Stimulated activated CD8-positive, alpha-beta memory T cell treated with anti-CD3 and anti-CD28 coated beads, Interleukin-15, amount 100 ng/mL, for 24 hours (primary cell): ENCODE data around the gene EPHB4.
"Not testable (repeated sequence)": the region's sequence is repeated elsewhere in the genome, so short reads cannot be mapped to it uniquely, and the experiment has no call there.

Experiments used
- DNase-seq: peaks from one replicate; pipeline ENCODE4 v3.0.0-alpha.2; 2020; ENCODE audit warnings: low read depth

EPHB4 gene

GRCh38 chr7:100822236-100823139 is 4.8 kb downstream of the EPHB4 start:
- DNase-seq: no peak

- DNase-seq: no peak
Observed at GRCh38 chr7:100819586-100819985, 7.7 kb downstream of the EPHB4 start.

GRCh38 chr7:100818825-100819224 is 8.5 kb downstream of the EPHB4 start:
- no peak for DNase-seq

GRCh38 chr7:100818366-100818765 is 9.0 kb downstream of the EPHB4 start:
- no peak for DNase-seq

- DNase-seq: no peak
Observed at GRCh38 chr7:100817097-100817496, 10.2 kb downstream of the EPHB4 start.

GRCh38 chr7:100816515-100816914 is 10.8 kb downstream of the EPHB4 start:
- DNase-seq: not testable (repeated sequence)

- no peak for DNase-seq
Observed at GRCh38 chr7:100812729-100813128, 14.6 kb downstream of the EPHB4 start.

GRCh38 chr7:100811480-100811879 is 15.8 kb downstream of the EPHB4 start:
- no peak for DNase-seq

- no peak for DNase-seq
Observed at GRCh38 chr7:100808354-100808875, 18.9 kb downstream of the EPHB4 start.

GRCh38 chr7:100806883-100807282 is 20.4 kb downstream of the EPHB4 start:
- DNase-seq: not testable (repeated sequence)

- no peak for DNase-seq
Observed at GRCh38 chr7:100806276-100806675, 21.0 kb downstream of the EPHB4 start.

GRCh38 chr7:100804681-100805431 is 22.5 kb downstream of the EPHB4 start:
- no peak for DNase-seq

- no peak for DNase-seq
Observed at GRCh38 chr7:100803398-100804161, 23.7 kb downstream of the EPHB4 start.

- DNase-seq: no peak
Observed at GRCh38 chr7:100802951-100803350, 24.4 kb downstream of the EPHB4 start.

- DNase-seq: no peak
Observed at GRCh38 chr7:100801833-100802568, 25.3 kb downstream of the EPHB4 start.

GRCh38 chr7:100799037-100799896 is 28.1 kb downstream of the EPHB4 start:
- no peak for DNase-seq

- DNase-seq: no peak
Observed at GRCh38 chr7:100794741-100795140, 32.6 kb downstream of the EPHB4 start.

GRCh38 chr7:100793806-100794660 is 33.3 kb downstream of the EPHB4 start:
- DNase-seq: no peak

GRCh38 chr7:100791881-100792666 is 35.2 kb downstream of the EPHB4 start:
- DNase-seq: no peak
